ENCODE measurements around the gene PLBD1. TPM values are rescaled to one million over a fixed set of nuclear protein-coding genes. Genes with fewer than 3 reads are reported as not detected.

PLBD1 gene
- total RNA-seq, 1 experiment from 2014 or later = 49.6 TPM

GRCh38 chr12:14505626-14506596 lies 61.8 kb downstream of the PLBD1 start:
- H3K4me3 Mint-ChIP-seq = no peak overlapping the region
- no peak for ATAC-seq
- peak overlapping the region; percentile 61; the same call in 1 of the 2 replicates for H3K27ac Mint-ChIP-seq
- H3K4me1 Mint-ChIP-seq = peaks cover 11% of the 10 kb centered on the region
- ChIA-PET POLR2A (no interaction called here), CTCF (interaction anchor here (1.5 to 1.7 kb wide), 2 partner anchors 8 to 268 kb away, joined by 4 to 5 read pairs; no protein-coding TSS in a partner anchor)
- DNase-seq (ENCODE audit: low spot score) = no peak
- H3K9me3 Mint-ChIP-seq = no peaks in the 10 kb centered on the region
- peaks cover 20% of the 10 kb centered on the region for H3K36me3 Mint-ChIP-seq
- TF ChIP-seq GRHL2 (CRISPR knock-in tag; IDR thresholded peaks at IDR 0.05; ENCODE audit: insufficient replicate concordance, severe bottlenecking) = no peak
- TF ChIP-seq ZNF512 (CRISPR knock-in tag; IDR thresholded peaks at IDR 0.05; ENCODE audit: borderline replicate concordance) = no peak
- TF ChIP-seq ZNF425 (CRISPR knock-in tag; conservative IDR thresholded peaks at IDR 0.05) = no peak
- no peak for TF ChIP-seq JAZF1 (CRISPR knock-in tag; IDR thresholded peaks at IDR 0.05)
- H3K27me3 Mint-ChIP-seq (ENCODE audit: low read depth) = no peaks in the 10 kb centered on the region

- POLR2A ChIA-PET = no interaction called here
- H3K27me3 Mint-ChIP-seq (ENCODE audit: low read depth) = no peaks in the 10 kb centered on the region
- H3K4me1 Mint-ChIP-seq = 0 out of 2 replicates have a peak, but pooled peaks cover 8% of the 10 kb centered on the region
- TF ChIP-seq SP1 (CRISPR knock-in tag; conservative IDR thresholded peaks at IDR 0.05) (no peak), JAZF1 (CRISPR knock-in tag; IDR thresholded peaks at IDR 0.05) (no peak), USF2 (CRISPR knock-in tag; IDR thresholded peaks at IDR 0.05) (no peak), TEAD4 (CRISPR knock-in tag; IDR thresholded peaks at IDR 0.05) (no peak), TP53 (CRISPR knock-in tag; IDR thresholded peaks at IDR 0.05) (no peak), ZNF219 (CRISPR knock-in tag; IDR thresholded peaks at IDR 0.05; ENCODE audit: borderline replicate concordance) (no peak), CBFB (CRISPR knock-in tag; IDR thresholded peaks at IDR 0.05; ENCODE audit: low read depth) (no peak), ZNF671 (CRISPR knock-in tag; IDR thresholded peaks at IDR 0.05) (no peak), ZNF423 (CRISPR knock-in tag; IDR thresholded peaks at IDR 0.05) (no peak), ZNF396 (CRISPR knock-in tag; IDR thresholded peaks at IDR 0.05; ENCODE audit: borderline replicate concordance) (no peak)
- no peak for DNase-seq (ENCODE audit: low spot score)
- H3K36me3 Mint-ChIP-seq = peaks cover 84% of the 10 kb centered on the region
- no peak overlapping the region for H3K27ac Mint-ChIP-seq
- CTCF ChIA-PET = no interaction called here
- no peak for ATAC-seq
- no peak overlapping the region for H3K4me3 Mint-ChIP-seq
- peaks cover 14% of the 10 kb centered on the region for H3K9me3 Mint-ChIP-seq
Measured at GRCh38 chr12:14495326-14495725, 72.4 kb downstream of the PLBD1 start.

GRCh38 chr12:14482886-14483285 lies 84.8 kb downstream of the PLBD1 start:
- Mint-ChIP-seq H3K4me3 (no peak overlapping the region), H3K27ac (no peak overlapping the region), H3K9me3 (no peaks in the 10 kb centered on the region), H3K36me3 (peaks cover 86% of the 10 kb centered on the region), H3K27me3 (ENCODE audit: low read depth) (no peaks in the 10 kb centered on the region), H3K4me1 (no peaks in the 10 kb centered on the region)
- no peak for TF ChIP-seq NR1H2 (CRISPR knock-in tag; IDR thresholded peaks at IDR 0.05)
- no peak for TF ChIP-seq PREB (CRISPR knock-in tag; IDR thresholded peaks at IDR 0.05; ENCODE audit: borderline replicate concordance)
- ATAC-seq (no peak), DNase-seq (ENCODE audit: low spot score) (no peak)
- POLR2A ChIA-PET = no interaction called here
- CTCF ChIA-PET = no interaction called here

Data from WTC11 (cell line).